Measurements from ENCODE around the gene TIGIT.

TIGIT gene

DNA sequence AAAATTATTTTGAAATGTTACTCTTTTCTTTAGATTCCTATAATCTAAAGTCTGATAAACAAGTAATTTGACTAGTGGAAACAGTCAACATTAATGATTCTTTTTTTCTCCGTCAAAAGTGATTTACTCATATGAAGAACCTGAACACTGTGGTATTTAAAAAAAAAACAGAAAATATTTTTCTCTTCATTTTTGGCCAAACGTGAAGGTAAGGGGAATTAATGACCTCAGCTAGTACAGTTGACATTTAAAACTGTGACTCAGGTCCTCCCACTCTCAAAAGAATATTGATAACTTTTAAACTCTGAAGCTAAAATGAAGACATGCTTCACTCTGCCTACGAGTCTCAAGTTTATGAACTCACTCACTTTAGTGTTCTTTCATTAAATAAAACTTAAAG is 34.5 kb downstream of the TIGIT start:
- no peak for TF ChIP-seq SPI1 (IDR thresholded peaks at IDR 0.05; ENCODE audit: borderline replicate concordance, low read depth)
- TF ChIP-seq, protein P1, sequence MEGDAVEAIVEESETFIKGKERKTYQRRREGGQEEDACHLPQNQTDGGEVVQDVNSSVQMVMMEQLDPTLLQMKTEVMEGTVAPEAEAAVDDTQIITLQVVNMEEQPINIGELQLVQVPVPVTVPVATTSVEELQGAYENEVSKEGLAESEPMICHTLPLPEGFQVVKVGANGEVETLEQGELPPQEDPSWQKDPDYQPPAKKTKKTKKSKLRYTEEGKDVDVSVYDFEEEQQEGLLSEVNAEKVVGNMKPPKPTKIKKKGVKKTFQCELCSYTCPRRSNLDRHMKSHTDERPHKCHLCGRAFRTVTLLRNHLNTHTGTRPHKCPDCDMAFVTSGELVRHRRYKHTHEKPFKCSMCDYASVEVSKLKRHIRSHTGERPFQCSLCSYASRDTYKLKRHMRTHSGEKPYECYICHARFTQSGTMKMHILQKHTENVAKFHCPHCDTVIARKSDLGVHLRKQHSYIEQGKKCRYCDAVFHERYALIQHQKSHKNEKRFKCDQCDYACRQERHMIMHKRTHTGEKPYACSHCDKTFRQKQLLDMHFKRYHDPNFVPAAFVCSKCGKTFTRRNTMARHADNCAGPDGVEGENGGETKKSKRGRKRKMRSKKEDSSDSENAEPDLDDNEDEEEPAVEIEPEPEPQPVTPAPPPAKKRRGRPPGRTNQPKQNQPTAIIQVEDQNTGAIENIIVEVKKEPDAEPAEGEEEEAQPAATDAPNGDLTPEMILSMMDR (IDR thresholded peaks at IDR 0.05; ENCODE audit: insufficient read depth, low read length), result no peak
- no peak for TF ChIP-seq GABPA (IDR thresholded peaks at IDR 0.05; ENCODE audit: low read depth)
- TF ChIP-seq, protein P2, sequence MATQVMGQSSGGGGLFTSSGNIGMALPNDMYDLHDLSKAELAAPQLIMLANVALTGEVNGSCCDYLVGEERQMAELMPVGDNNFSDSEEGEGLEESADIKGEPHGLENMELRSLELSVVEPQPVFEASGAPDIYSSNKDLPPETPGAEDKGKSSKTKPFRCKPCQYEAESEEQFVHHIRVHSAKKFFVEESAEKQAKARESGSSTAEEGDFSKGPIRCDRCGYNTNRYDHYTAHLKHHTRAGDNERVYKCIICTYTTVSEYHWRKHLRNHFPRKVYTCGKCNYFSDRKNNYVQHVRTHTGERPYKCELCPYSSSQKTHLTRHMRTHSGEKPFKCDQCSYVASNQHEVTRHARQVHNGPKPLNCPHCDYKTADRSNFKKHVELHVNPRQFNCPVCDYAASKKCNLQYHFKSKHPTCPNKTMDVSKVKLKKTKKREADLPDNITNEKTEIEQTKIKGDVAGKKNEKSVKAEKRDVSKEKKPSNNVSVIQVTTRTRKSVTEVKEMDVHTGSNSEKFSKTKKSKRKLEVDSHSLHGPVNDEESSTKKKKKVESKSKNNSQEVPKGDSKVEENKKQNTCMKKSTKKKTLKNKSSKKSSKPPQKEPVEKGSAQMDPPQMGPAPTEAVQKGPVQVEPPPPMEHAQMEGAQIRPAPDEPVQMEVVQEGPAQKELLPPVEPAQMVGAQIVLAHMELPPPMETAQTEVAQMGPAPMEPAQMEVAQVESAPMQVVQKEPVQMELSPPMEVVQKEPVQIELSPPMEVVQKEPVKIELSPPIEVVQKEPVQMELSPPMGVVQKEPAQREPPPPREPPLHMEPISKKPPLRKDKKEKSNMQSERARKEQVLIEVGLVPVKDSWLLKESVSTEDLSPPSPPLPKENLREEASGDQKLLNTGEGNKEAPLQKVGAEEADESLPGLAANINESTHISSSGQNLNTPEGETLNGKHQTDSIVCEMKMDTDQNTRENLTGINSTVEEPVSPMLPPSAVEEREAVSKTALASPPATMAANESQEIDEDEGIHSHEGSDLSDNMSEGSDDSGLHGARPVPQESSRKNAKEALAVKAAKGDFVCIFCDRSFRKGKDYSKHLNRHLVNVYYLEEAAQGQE (IDR thresholded peaks at IDR 0.05; ENCODE audit: insufficient replicate concordance, low read depth), result no peak
- H3K4me3 ChIP-seq (replicated peaks; ENCODE audit: insufficient read depth, low read length), result no peak overlapping the region
- no peak for DNase-seq (ENCODE audit: low read depth in 1 of 2, low spot score in 1 of 2)
- H3K27ac ChIP-seq (replicated peaks), result no peak overlapping the region
- H3K27me3 ChIP-seq (ENCODE audit: insufficient read depth, poor library complexity, severe bottlenecking), result peaks cover 3% of the 10 kb centered on the region

DNA sequence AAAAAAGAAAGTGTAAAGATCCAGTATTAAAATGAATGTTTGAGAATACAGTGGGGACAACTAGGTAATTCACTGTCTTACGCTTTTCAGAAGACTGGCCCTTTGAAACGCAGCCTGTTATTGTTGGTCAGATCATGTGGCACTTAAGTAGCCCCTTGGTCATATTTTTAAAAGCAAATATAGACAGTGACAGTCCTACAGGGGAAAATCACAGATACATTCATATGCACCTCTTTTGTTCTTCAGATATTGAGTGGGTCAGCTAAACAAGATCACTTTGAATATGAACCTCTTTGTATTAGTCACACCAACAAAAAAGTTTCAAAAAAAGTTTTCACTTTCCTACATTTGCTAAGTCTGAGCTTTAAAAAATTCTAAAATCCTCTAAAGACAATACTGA is 36.0 kb downstream of the TIGIT start:
- no peak for TF ChIP-seq POLR2AphosphoS5 (IDR thresholded peaks at IDR 0.05; ENCODE audit: low read depth)
- no peak for TF ChIP-seq SPI1 (IDR thresholded peaks at IDR 0.05; ENCODE audit: borderline replicate concordance, low read depth)
- no peak for TF ChIP-seq GABPA (IDR thresholded peaks at IDR 0.05; ENCODE audit: low read depth)
- TF ChIP-seq, protein P2 (IDR thresholded peaks at IDR 0.05; ENCODE audit: insufficient replicate concordance, low read depth), result no peak
- TF ChIP-seq, protein P1 (IDR thresholded peaks at IDR 0.05; ENCODE audit: insufficient read depth, low read length), result no peak
- no peak overlapping the region for H3K27ac ChIP-seq (replicated peaks)
- H3K4me3 ChIP-seq (replicated peaks; ENCODE audit: insufficient read depth, low read length), result no peak overlapping the region
- no peaks in the 10 kb centered on the region for H3K27me3 ChIP-seq (ENCODE audit: insufficient read depth, poor library complexity, severe bottlenecking)
- DNase-seq (ENCODE audit: low read depth in 1 of 2, low spot score in 1 of 2), result no peak

DNA sequence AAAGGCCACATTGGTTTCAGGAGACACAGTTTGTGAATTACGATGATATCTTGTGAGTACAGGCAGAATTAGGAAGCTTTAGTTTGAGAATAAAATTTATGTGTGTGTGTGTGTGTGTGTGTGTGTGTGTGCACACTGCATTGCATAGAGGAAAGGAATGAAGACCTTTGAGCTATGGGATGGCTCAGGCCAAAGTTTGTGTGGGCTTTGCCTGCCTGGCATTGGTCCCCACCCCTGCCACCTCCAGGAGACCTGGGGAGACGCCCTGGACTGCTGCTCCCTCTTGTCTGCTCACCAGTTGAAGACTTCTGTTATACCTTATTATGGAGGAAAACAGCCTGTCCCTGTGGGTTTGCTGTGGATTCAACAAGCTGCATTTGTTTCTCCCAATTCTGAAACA is 37.2 kb downstream of the TIGIT start:
- no peak overlapping the region for H3K4me3 ChIP-seq (replicated peaks; ENCODE audit: insufficient read depth, low read length)
- no peak for DNase-seq (ENCODE audit: low read depth in 1 of 2, low spot score in 1 of 2)
- TF ChIP-seq POLR2AphosphoS5 (IDR thresholded peaks at IDR 0.05; ENCODE audit: low read depth) (no peak), GABPA (IDR thresholded peaks at IDR 0.05; ENCODE audit: low read depth) (no peak), SPI1 (IDR thresholded peaks at IDR 0.05; ENCODE audit: borderline replicate concordance, low read depth) (no peak)
- TF ChIP-seq, protein P2 (IDR thresholded peaks at IDR 0.05; ENCODE audit: insufficient replicate concordance, low read depth), result no peak
- TF ChIP-seq, protein P1 (IDR thresholded peaks at IDR 0.05; ENCODE audit: insufficient read depth, low read length), result no peak
- no peaks in the 10 kb centered on the region for H3K27me3 ChIP-seq (ENCODE audit: insufficient read depth, poor library complexity, severe bottlenecking)
- no peak overlapping the region for H3K27ac ChIP-seq (replicated peaks)

All from HL-60 (cell line).